ENCODE results near the gene SELENOV. TPM values are rescaled to one million over a fixed set of nuclear protein-coding genes. Genes with fewer than 3 reads are reported as not detected.

SELENOV gene
- total and polyA plus RNA-seq, 9 of the 15 experiments (the other 6 are each of a cell fraction or from before 2014, with no cell fraction given) = 0.04 to 0.09 (median 0.06) TPM; not detected in 4

DNA sequence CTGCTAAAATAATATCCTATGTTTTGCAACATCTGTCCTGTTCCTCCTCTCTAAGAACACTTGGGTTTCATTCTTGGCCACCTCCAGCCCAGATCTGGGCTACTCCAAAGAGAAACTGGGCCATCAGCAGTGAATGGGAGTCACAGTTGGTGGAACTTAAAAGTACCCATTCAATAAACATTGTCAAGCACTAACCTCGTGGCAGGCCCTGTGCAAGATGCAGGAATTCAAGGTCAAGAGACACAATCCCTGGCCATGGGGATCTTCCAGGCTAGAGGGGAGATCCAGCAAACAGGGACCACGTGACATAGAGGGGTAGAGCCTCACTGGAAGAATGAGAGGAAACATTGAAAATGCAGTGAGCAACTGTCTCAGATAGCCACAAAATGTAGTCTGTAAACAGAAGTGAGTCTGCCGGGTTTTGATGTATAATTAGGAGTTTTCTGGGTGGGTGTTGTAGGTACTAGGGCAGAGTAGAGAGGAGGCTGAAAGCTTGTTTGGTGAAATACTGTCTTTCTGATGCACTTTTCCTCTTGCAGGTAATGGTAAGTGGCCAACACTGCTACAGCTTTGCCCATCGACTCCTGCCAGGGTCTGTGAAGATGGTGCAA, 39.9 kb downstream of the SELENOV start:
- no peak for DNase-seq (ENCODE audit: extremely low read depth in 1 of 4, low spot score in 3 of 4)

More for the DNA sequence above, 39.9 kb downstream of the SELENOV start:
- no peaks in the 10 kb centered on the region for H4K20me1 ChIP-seq (replicated peaks; ENCODE audit: control insufficient read depth, insufficient read depth, low read length)
- ChIA-PET CTCF (ENCODE audit: low intra/inter-chr PET ratio) (interaction anchor here (1.0 kb wide), 1 partner anchor 117 kb away, joined by 3 read pairs; no protein-coding TSS in a partner anchor), POLR2A (no interaction called here)
- TF ChIP-seq, protein P1, sequence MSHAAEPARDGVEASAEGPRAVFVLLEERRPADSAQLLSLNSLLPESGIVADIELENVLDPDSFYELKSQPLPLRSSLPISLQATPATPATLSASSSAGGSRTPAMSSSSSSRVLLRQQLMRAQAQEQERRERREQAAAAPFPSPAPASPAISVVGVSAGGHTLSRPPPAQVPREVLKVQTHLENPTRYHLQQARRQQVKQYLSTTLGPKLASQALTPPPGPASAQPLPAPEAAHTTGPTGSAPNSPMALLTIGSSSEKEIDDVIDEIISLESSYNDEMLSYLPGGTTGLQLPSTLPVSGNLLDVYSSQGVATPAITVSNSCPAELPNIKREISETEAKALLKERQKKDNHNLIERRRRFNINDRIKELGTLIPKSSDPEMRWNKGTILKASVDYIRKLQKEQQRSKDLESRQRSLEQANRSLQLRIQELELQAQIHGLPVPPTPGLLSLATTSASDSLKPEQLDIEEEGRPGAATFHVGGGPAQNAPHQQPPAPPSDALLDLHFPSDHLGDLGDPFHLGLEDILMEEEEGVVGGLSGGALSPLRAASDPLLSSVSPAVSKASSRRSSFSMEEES (CRISPR knock-in tag; IDR thresholded peaks at IDR 0.05) = peak; percentile 52
- TF ChIP-seq, protein P2, sequence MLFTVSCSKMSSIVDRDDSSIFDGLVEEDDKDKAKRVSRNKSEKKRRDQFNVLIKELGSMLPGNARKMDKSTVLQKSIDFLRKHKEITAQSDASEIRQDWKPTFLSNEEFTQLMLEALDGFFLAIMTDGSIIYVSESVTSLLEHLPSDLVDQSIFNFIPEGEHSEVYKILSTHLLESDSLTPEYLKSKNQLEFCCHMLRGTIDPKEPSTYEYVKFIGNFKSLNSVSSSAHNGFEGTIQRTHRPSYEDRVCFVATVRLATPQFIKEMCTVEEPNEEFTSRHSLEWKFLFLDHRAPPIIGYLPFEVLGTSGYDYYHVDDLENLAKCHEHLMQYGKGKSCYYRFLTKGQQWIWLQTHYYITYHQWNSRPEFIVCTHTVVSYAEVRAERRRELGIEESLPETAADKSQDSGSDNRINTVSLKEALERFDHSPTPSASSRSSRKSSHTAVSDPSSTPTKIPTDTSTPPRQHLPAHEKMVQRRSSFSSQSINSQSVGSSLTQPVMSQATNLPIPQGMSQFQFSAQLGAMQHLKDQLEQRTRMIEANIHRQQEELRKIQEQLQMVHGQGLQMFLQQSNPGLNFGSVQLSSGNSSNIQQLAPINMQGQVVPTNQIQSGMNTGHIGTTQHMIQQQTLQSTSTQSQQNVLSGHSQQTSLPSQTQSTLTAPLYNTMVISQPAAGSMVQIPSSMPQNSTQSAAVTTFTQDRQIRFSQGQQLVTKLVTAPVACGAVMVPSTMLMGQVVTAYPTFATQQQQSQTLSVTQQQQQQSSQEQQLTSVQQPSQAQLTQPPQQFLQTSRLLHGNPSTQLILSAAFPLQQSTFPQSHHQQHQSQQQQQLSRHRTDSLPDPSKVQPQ (CRISPR knock-in tag; IDR thresholded peaks at IDR 0.05; ENCODE audit: borderline replicate concordance) = no peak
- no peak for TF ChIP-seq ZNF384 (IDR thresholded peaks at IDR 0.05; ENCODE audit: low read depth, low read length)
- TF ChIP-seq RAD51 (IDR thresholded peaks at IDR 0.05; ENCODE audit: borderline replicate concordance, low read depth) = peak; percentile 30; the same call in 1 of the 2 replicates
- TF ChIP-seq ZNF41 (CRISPR knock-in tag; conservative IDR thresholded peaks at IDR 0.05) = no peak
- no peak for TF ChIP-seq PHB (CRISPR knock-in tag; IDR thresholded peaks at IDR 0.05)
- no peak for TF ChIP-seq NFATC3 (IDR thresholded peaks at IDR 0.05)
- no peak for TF ChIP-seq GATAD2B (IDR thresholded peaks at IDR 0.05; ENCODE audit: borderline replicate concordance)
- TF ChIP-seq, protein P3, sequence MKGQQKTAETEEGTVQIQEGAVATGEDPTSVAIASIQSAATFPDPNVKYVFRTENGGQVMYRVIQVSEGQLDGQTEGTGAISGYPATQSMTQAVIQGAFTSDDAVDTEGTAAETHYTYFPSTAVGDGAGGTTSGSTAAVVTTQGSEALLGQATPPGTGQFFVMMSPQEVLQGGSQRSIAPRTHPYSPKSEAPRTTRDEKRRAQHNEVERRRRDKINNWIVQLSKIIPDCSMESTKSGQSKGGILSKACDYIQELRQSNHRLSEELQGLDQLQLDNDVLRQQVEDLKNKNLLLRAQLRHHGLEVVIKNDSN (CRISPR knock-in tag; IDR thresholded peaks at IDR 0.05) = no peak
- no peaks in the 10 kb centered on the region; a peak in 1 of 5 replicates for H3K4me1 ChIP-seq (replicated peaks in 1 of 2; ENCODE audit: control insufficient read depth in 2 of 2, insufficient read depth in 2 of 2, low read length in 2 of 2)
- H3K27ac ChIP-seq (ENCODE audit: extremely low read depth, low read depth, low read length) = no peak overlapping the region
- FAIRE-seq = no peak
- H3K36me3 ChIP-seq (ENCODE audit: control insufficient read depth, insufficient read depth, low read length) = no peaks in the 10 kb centered on the region
- BruUV-seq (replicated peaks) = no TSS peak
- ATAC-seq = no peak
- no peaks in the 10 kb centered on the region for H3K79me2 ChIP-seq (ENCODE audit: control insufficient read depth, insufficient read depth, low read length)
- no peak overlapping the region for H3K4me3 ChIP-seq
- H3K27me3 ChIP-seq (ENCODE audit: control insufficient read depth in 2 of 2, insufficient read depth in 2 of 2, low read length in 2 of 2) = peaks cover 17 to 32% of the 10 kb centered on the region in 2 experiments; a peak in 4 of 5 replicates
- no peak overlapping the region for H2AFZ ChIP-seq (ENCODE audit: low read depth, low read length)
- H3K9ac ChIP-seq (ENCODE audit: insufficient read depth in 1 of 2, low read depth in 2 of 2, low read length in 2 of 2) = no peak overlapping the region
- H3K9me3 ChIP-seq (replicated peaks; ENCODE audit: control insufficient read depth, insufficient read depth, low read depth, low read length) = no peaks in the 10 kb centered on the region
- 0% methylated on average over 4 of the region's 4 CpGs for WGBS (ENCODE audit: insufficient coverage, low coverage, missing lambda C conversion rate)
- no peak overlapping the region for H3K4me2 ChIP-seq (ENCODE audit: insufficient read depth, low read length)
- intact Hi-C loops (cut with micrococcal nuclease) = loop anchor here (5.0 to 10.0 kb wide), 2 partner anchors 210 to 287 kb away; no protein-coding TSS in a partner anchor
- in situ Hi-C loops (cut with MboI) = no loop called here
- no peaks in the 10 kb centered on the region for H3K9me1 ChIP-seq (ENCODE audit: control insufficient read depth, insufficient read depth, low read length)

Measured in K562 (cell line).